Chondrocyte (in vitro differentiated cells): Measurements from ENCODE around the gene NEU2. TPM values are rescaled to one million over a fixed set of nuclear protein-coding genes. Genes with fewer than 3 reads are reported as not detected.

Source experiments
- DNase-seq: peaks from one replicate; pipeline ENCODE4 v3.0.0; 2021; ENCODE audit warnings: mixed read lengths, low spot score
- H3K27ac Mint-ChIP-seq: one replicate; pipeline ENCODE4 v1.8.0; 2021; ENCODE audit warnings: mild to moderate bottlenecking, moderate library complexity, mixed read lengths; ENCODE audit not compliant: unreplicated experiment
- H3K27me3 Mint-ChIP-seq: 2 replicates; pipeline ENCODE4 v1.8.0; 2021; ENCODE audit warnings: low read depth, mixed read lengths
- H3K36me3 Mint-ChIP-seq: 2 replicates; pipeline ENCODE4 v1.8.0; 2021; ENCODE audit warnings: low read depth, mixed read lengths
- H3K4me1 Mint-ChIP-seq: 2 replicates; pipeline ENCODE4 v1.8.0; 2021; ENCODE audit warnings: low read depth, mild to moderate bottlenecking, mixed read lengths
- H3K4me3 Mint-ChIP-seq: one replicate; pipeline ENCODE4 v1.8.0; 2021; ENCODE audit warnings: mild to moderate bottlenecking, moderate library complexity, mixed read lengths; ENCODE audit not compliant: unreplicated experiment
- H3K9me3 Mint-ChIP-seq: 2 replicates; pipeline ENCODE4 v1.8.0; 2021; ENCODE audit warnings: low read depth, mixed read lengths
- CTCF ChIP-seq: fragments of 200-600 bp; sonication (generic); IDR thresholded peaks from 2 replicates; pipeline ENCODE4 v1.5.0; 2021; ENCODE audit warnings: antibody characterized with exemption, mild to moderate bottlenecking, moderate library complexity
- total RNA-seq: library from RNA; stranded (reverse); gene quantifications from 3 replicates; pipeline ENCODE4 v1.2.1, GENCODE V29; 2021

NEU2 gene
- total RNA-seq, 1 donor from 2014 or later, result not detected

- Mint-ChIP-seq H3K36me3 (no peaks in the 10 kb centered on the region), H3K4me1 (peaks cover 15% of the 10 kb centered on the region), H3K27me3 (no peaks in the 10 kb centered on the region), H3K9me3 (peaks cover 8% of the 10 kb centered on the region), H3K27ac (no peak overlapping the region), H3K4me3 (no peak overlapping the region)
- no peak for TF ChIP-seq CTCF
- DNase-seq, result no peak
These were observed 9.9 kb upstream of the NEU2 start for GRCh38 chr2:233022561-233022960.

GRCh38 chr2:233023007-233023760, 9.3 kb upstream of the NEU2 start:
- Mint-ChIP-seq H3K4me1 (peaks cover 15% of the 10 kb centered on the region), H3K27ac (no peak overlapping the region), H3K4me3 (no peak overlapping the region), H3K36me3 (no peaks in the 10 kb centered on the region), H3K9me3 (peaks cover 7% of the 10 kb centered on the region), H3K27me3 (no peaks in the 10 kb centered on the region)
- peak; percentile 53 for DNase-seq
- TF ChIP-seq CTCF, result no peak

- DNase-seq, result peak; percentile 77
- no peak overlapping the region for H3K27ac Mint-ChIP-seq
- peaks cover 7% of the 10 kb centered on the region for H3K9me3 Mint-ChIP-seq
- no peaks in the 10 kb centered on the region for H3K36me3 Mint-ChIP-seq
- no peak for TF ChIP-seq CTCF
- no peak overlapping the region for H3K4me3 Mint-ChIP-seq
- no peaks in the 10 kb centered on the region for H3K27me3 Mint-ChIP-seq
- H3K4me1 Mint-ChIP-seq, result peaks cover 18% of the 10 kb centered on the region
These were observed 8.6 kb upstream of the NEU2 start for GRCh38 chr2:233023761-233024410.

GRCh38 chr2:233025706-233026105, 6.8 kb upstream of the NEU2 start:
- Mint-ChIP-seq H3K36me3 (no peaks in the 10 kb centered on the region), H3K9me3 (peaks cover 10% of the 10 kb centered on the region), H3K27ac (no peak overlapping the region), H3K4me1 (peaks cover 24% of the 10 kb centered on the region), H3K4me3 (no peak overlapping the region), H3K27me3 (no peaks in the 10 kb centered on the region)
- TF ChIP-seq CTCF, result no peak
- no peak for DNase-seq

- H3K27me3 Mint-ChIP-seq, result no peaks in the 10 kb centered on the region
- H3K4me3 Mint-ChIP-seq, result no peak overlapping the region
- no peaks in the 10 kb centered on the region for H3K36me3 Mint-ChIP-seq
- TF ChIP-seq CTCF, result no peak
- no peak for DNase-seq
- H3K4me1 Mint-ChIP-seq, result peaks cover 24% of the 10 kb centered on the region
- peak overlapping the region; percentile 85 for H3K27ac Mint-ChIP-seq
- peaks cover 10% of the 10 kb centered on the region for H3K9me3 Mint-ChIP-seq
These were observed 6.2 kb upstream of the NEU2 start for GRCh38 chr2:233026198-233026813.
